Testis (tissue), 2 donors: ENCODE data around the gene SLC27A3.

Source experiments
- CTCF ChIP-seq, 3 experiments: fragments of 450-650 bp in 2 of 3; fragments of 200-600 bp in 1 of 3; sonication (generic) in 1 of 3; IDR thresholded peaks; one replicate each; pipeline ENCODE4 v1.5.1; 2016 to 2019; ENCODE audit warnings: antibody characterized with exemption in 3 of 3, mild to moderate bottlenecking in 2 of 3, moderate library complexity in 1 of 3
- POLR2A ChIP-seq: fragments of 450-650 bp; IDR thresholded peaks from one replicate; pipeline ENCODE4 v1.6.1; 2017; ENCODE audit warnings: antibody characterized with exemption, mild to moderate bottlenecking, moderate library complexity

DNA sequence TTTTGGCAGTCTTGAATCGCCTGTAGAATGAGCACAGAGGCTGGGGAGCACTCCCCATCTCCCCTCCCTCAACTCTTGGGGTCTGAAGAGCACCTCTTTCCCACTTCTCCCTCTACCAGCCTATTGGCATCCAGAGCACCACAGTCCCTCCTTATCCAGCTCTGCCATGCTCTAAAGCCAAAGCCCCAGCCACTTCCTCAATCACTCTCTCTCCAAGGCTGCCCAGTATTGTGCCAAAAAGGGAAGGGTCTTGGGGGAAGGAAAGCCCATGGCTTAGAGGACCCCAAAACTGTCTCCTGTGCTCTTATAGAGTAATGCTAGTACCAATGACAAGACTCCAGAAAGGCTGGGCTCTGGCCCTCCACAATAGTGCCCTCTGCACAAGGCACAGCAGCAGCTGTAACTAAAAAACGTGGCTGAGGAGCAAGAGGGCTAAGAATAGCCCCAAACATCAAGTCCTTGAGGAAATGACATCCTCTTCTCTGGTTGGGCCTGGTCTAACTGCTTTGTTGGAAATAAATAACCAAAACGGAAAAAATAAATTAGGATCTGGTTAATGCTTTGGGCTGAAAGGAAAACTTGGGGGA is 28.4 kb downstream of the SLC27A3 start:
- TF ChIP-seq CTCF (IDR thresholded peaks at IDR 0.05) (no peak), POLR2A (no peak)
